ENCODE measurements around the gene SPON2.

SPON2 gene

GRCh38 chr4:1195109-1195671, 22.8 kb upstream of the SPON2 start:
- DNase-seq (ENCODE audit: low read depth) = no peak

- no peak for DNase-seq (ENCODE audit: low read depth)
Observed at GRCh38 chr4:1194010-1194900, 21.9 kb upstream of the SPON2 start.

- DNase-seq (ENCODE audit: low read depth) = no peak
Observed at GRCh38 chr4:1193206-1194009, 21.0 kb upstream of the SPON2 start.

GRCh38 chr4:1192493-1193205, 20.3 kb upstream of the SPON2 start:
- no peak for DNase-seq (ENCODE audit: low read depth)

GRCh38 chr4:1192091-1192492, 19.7 kb upstream of the SPON2 start:
- no peak for DNase-seq (ENCODE audit: low read depth)

GRCh38 chr4:1191621-1192020, 19.2 kb upstream of the SPON2 start:
- no peak for DNase-seq (ENCODE audit: low read depth)

- DNase-seq (ENCODE audit: low read depth) = no peak
Observed at GRCh38 chr4:1187182-1187581, 14.8 kb upstream of the SPON2 start.

GRCh38 chr4:1183985-1184773, 11.8 kb upstream of the SPON2 start:
- no peak for DNase-seq (ENCODE audit: low read depth)

GRCh38 chr4:1182313-1182712, 9.9 kb upstream of the SPON2 start:
- no peak for DNase-seq (ENCODE audit: low read depth)

- DNase-seq (ENCODE audit: low read depth) = no peak
Observed at GRCh38 chr4:1180663-1181062, 8.3 kb upstream of the SPON2 start.

- no peak for DNase-seq (ENCODE audit: low read depth)
Observed at GRCh38 chr4:1179976-1180375, 7.6 kb upstream of the SPON2 start.

- no peak for DNase-seq (ENCODE audit: low read depth)
Observed at GRCh38 chr4:1179089-1179441, 6.7 kb upstream of the SPON2 start.

- DNase-seq (ENCODE audit: low read depth) = no peak
Observed at GRCh38 chr4:1178300-1179088, 6.1 kb upstream of the SPON2 start.

- no peak for DNase-seq (ENCODE audit: low read depth)
Observed at GRCh38 chr4:1177274-1178141, 5.1 kb upstream of the SPON2 start.

GRCh38 chr4:1176398-1177273, 4.3 kb upstream of the SPON2 start:
- no peak for DNase-seq (ENCODE audit: low read depth)

- no peak for DNase-seq (ENCODE audit: low read depth)
Observed at GRCh38 chr4:1175635-1176229, 3.3 kb upstream of the SPON2 start.

- no peak for DNase-seq (ENCODE audit: low read depth)
Observed at GRCh38 chr4:1174941-1175634, 2.7 kb upstream of the SPON2 start.
